WERI-Rb-1 (cell line): ENCODE data around the gene GIMAP5.

Experiments used
- DNase-seq: peaks from one replicate; pipeline ENCODE4 v3.0.0-alpha.2; 2020
- H3K27ac ChIP-seq: fragments of 250-450 bp; sonication (Bioruptor Pico); 2 replicates; pipeline ENCODE4 v1.5.1; 2020; ENCODE audit warnings: mild to moderate bottlenecking, moderate library complexity
- H3K27me3 ChIP-seq: fragments of 250-450 bp; sonication (Bioruptor Pico); 2 replicates; pipeline ENCODE4 v1.5.1; 2021; ENCODE audit warnings: mild to moderate bottlenecking, low read depth, moderate library complexity; ENCODE audit not compliant: insufficient read depth, severe bottlenecking
- H3K36me3 ChIP-seq: fragments of 250-450 bp; sonication (Bioruptor Pico); 2 replicates; pipeline ENCODE4 v1.5.1; 2020; ENCODE audit warnings: mild to moderate bottlenecking, moderate library complexity
- H3K4me3 ChIP-seq: 2 replicates; pipeline ENCODE4 v1.5.1; 2011; ENCODE audit warnings: low read depth, mild to moderate bottlenecking, control low read depth, low read length
- H3K9me3 ChIP-seq: fragments of 250-450 bp; sonication (Bioruptor Pico); 2 replicates; pipeline ENCODE4 v1.5.1; 2021; ENCODE audit warnings: mild to moderate bottlenecking, moderate library complexity; ENCODE audit not compliant: severe bottlenecking
- TF ChIP-seq, protein P1 (sequence below): IDR thresholded peaks from 2 replicates; pipeline ENCODE4 v1.5.1; 2011; ENCODE audit warnings: low read depth, mild to moderate bottlenecking, control low read depth, inconsistent platforms, low read length

The GIMAP5 gene

DNA sequence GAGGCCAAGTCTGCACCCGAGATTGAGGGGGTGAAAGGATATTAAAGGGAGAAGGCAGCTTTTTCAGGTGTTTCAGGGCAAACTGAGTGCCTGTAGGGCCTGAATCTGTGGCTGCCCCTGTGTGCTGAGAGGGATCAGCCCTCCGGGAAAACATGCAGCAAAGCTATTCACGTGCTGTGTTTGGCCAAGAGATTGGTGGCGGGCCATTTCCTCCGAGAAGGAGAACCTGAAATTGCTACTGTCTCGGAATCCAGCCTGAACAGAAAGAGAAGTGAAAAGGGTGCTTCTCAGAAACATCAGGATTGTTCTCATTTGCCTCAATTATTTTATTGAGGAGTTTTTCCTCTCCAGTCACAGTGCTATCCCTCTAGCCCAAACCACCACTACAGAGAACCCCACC, 16.0 kb downstream of the GIMAP5 start:
- TF ChIP-seq, protein P1, sequence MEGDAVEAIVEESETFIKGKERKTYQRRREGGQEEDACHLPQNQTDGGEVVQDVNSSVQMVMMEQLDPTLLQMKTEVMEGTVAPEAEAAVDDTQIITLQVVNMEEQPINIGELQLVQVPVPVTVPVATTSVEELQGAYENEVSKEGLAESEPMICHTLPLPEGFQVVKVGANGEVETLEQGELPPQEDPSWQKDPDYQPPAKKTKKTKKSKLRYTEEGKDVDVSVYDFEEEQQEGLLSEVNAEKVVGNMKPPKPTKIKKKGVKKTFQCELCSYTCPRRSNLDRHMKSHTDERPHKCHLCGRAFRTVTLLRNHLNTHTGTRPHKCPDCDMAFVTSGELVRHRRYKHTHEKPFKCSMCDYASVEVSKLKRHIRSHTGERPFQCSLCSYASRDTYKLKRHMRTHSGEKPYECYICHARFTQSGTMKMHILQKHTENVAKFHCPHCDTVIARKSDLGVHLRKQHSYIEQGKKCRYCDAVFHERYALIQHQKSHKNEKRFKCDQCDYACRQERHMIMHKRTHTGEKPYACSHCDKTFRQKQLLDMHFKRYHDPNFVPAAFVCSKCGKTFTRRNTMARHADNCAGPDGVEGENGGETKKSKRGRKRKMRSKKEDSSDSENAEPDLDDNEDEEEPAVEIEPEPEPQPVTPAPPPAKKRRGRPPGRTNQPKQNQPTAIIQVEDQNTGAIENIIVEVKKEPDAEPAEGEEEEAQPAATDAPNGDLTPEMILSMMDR, result no peak
- H3K4me3 ChIP-seq, result no peak overlapping the region
- no peaks in the 10 kb centered on the region for H3K9me3 ChIP-seq
- no peaks in the 10 kb centered on the region for H3K27me3 ChIP-seq
- no peak overlapping the region for H3K27ac ChIP-seq
- DNase-seq, result no peak
- H3K36me3 ChIP-seq, result no peaks in the 10 kb centered on the region

DNA sequence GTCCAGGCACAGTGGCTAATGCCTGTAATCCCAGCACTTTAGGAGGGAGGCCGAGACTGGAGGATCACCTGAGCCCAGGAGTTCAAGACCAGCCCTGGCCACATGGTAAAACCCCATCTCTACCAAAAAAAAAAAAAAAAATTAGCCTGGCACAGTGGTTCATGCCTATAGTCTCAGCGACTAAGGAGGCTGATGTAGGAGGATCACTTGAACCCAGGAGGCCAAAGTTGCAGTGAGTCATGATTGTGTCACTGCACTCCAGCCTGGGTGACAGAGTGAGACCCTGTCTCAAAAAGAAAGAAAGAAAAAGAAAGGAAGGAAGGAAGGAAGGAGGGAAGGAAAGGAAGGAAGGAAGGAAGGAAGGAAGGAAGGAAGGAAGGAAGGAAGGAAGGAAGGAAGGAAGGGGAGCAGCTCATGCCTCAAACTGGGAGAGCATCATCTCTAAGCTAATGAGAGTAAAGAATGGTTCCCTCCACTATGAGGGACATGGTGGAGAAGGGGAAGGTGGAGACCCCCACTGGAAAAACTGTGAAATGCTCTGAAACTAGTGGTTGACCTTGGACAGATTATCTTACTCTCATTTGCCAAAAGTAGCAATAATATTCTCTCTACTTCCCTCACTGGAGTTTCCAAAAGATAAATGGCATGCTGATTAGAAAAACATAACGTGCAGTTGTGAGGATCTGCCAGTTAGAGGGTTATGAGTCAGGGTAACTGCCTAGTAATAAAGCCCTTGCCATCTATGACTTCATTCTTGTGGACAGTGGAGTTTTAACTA, 16.8 kb downstream of the GIMAP5 start:
- TF ChIP-seq, protein P1, result peak; percentile 63
- H3K27me3 ChIP-seq, result no peaks in the 10 kb centered on the region
- H3K27ac ChIP-seq, result no peak overlapping the region
- H3K9me3 ChIP-seq, result no peaks in the 10 kb centered on the region
- no peaks in the 10 kb centered on the region for H3K36me3 ChIP-seq
- H3K4me3 ChIP-seq, result no peak overlapping the region
- DNase-seq, result peak; percentile 26

DNA sequence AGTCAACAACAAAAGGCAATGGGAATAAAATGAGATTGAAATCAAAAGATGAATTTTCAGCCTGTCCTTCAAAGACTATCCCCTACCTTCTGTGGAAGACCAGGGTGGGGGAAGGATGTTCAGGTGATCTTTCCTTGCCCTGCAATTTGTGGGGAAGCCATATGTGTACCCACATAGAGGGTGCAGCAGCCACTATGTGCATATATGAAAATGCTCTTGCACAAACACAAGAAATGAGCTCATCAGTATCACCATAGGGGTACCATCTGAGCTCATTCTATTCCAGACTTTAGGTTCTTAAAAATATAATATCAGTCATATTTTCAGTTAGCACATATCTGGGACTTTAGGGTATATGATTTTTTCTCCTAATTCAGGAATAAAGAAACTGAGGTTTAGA, 17.7 kb downstream of the GIMAP5 start:
- Histone ChIP-seq H3K9me3 (no peaks in the 10 kb centered on the region), H3K27me3 (no peaks in the 10 kb centered on the region), H3K36me3 (no peaks in the 10 kb centered on the region), H3K27ac (no peak overlapping the region), H3K4me3 (no peak overlapping the region)
- DNase-seq, result no peak
- TF ChIP-seq, protein P1, result no peak

DNA sequence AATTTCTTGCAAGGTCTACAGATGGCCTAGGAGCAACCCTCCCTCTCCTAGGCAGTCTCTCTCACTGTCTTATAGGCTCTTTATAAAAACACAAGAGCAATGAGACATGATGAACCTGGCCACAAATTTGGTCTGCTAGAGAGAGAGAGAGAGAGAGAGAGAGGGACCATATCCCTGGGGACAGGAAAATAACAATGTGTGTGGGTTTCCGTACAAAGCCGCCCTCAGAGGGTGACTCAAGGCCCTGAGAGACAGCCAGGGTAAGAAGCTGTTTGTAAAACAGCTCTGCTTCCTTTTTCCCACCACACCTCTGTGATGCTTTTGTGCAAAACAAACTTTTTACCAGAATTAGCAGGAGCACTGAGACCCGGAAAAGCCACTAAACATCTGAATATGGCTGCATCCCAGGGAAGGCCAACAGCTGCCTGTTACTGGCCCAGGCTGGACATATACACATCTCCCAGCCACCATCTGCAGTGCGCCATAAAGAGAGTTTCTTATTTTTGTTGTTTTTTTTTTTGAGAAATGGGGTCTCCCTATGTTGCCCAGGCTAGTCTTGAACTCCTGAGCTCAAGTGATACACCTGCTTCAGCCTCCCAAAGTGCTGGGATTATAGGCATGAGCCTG, 18.4 kb downstream of the GIMAP5 start:
- H3K36me3 ChIP-seq, result no peaks in the 10 kb centered on the region
- no peaks in the 10 kb centered on the region for H3K9me3 ChIP-seq
- no peak overlapping the region for H3K4me3 ChIP-seq
- no peak for DNase-seq
- no peaks in the 10 kb centered on the region for H3K27me3 ChIP-seq
- TF ChIP-seq, protein P1, result no peak
- H3K27ac ChIP-seq, result no peak overlapping the region

DNA sequence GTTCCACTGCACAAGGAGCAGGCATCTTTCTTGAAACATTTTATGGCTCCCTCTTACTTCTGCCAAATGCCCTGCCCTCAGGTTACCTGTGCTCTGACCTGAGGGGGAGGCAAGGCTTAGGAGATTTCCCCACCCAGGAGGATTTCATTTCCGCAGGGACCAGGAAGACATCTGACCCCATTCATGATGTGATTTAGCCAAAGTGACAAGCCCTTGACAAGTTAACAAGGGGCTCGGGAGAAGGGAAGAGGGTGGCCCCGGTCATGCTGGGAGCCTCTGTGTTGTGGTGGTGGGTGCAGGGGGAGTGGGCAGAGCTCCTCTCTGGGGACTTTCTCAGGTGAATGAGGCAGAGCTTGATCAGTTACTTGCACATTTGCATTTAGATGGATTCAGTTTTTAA, 18.9 kb downstream of the GIMAP5 start:
- Histone ChIP-seq H3K27ac (no peak overlapping the region), H3K4me3 (no peak overlapping the region), H3K36me3 (no peaks in the 10 kb centered on the region), H3K9me3 (no peaks in the 10 kb centered on the region), H3K27me3 (no peaks in the 10 kb centered on the region)
- TF ChIP-seq, protein P1, result no peak
- DNase-seq, result no peak
